ENCODE results near the gene SPTB.
"Not testable (repeated sequence)": the region's sequence is repeated elsewhere in the genome, so short reads cannot be mapped to it uniquely, and the experiment has no call there.

The SPTB gene

GRCh38 chr14:64807551-64807950 is 72.2 kb downstream of the SPTB start:
- peak overlapping the region; percentile 61 for H2AFZ ChIP-seq
- TF ChIP-seq CTCF (IDR thresholded peaks at IDR 0.05): no peak
- no peak overlapping the region for H3K4me2 ChIP-seq (ENCODE audit: low read length)
- H3K36me3 ChIP-seq (ENCODE audit: control insufficient read depth, insufficient read depth, low read length): no peaks in the 10 kb centered on the region
- no peak overlapping the region for H3K9ac ChIP-seq
- H3K4me1 ChIP-seq: peaks cover 27% of the 10 kb centered on the region
- H3K27ac ChIP-seq: peak overlapping the region; percentile 84
- no peak overlapping the region for H3K4me3 ChIP-seq (ENCODE audit: low read depth, low read length)
- peaks cover 3% of the 10 kb centered on the region for H3K79me2 ChIP-seq
- no peaks in the 10 kb centered on the region for H3K27me3 ChIP-seq (ENCODE audit: control insufficient read depth, insufficient read depth, low read length)
- H3K9me3 ChIP-seq (ENCODE audit: control insufficient read depth, low read length): no peaks in the 10 kb centered on the region

DNA sequence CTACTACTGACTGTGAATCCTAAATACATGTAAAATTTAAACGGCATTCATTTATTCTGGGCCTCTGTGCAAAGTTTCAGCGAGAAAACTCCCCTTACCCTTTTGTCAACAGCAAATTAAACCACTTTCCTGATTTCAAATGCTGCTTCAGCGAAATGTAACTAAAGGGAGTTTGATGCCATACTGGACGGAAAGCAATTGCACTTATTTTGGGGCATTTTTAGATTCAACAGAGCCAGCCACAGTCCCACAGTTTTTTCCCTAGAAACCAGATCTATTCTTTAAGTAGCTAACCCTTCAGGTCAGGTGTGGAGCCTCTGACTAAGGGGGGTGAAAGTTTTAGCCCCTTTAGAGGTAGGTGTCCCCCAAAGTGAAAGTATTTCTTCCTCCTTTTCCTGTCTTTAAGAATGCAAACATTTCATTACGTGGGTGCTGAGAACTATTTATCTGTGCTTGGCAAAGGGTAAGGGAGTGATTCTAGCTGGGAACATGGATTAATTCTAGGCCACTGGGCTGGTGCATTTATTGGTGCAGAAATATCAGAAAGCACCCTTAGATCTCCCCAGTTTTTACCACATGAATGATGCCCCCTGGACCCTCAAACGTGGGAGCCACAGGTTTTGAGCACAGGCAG is 72.7 kb downstream of the SPTB start:
- H3K36me3 ChIP-seq (ENCODE audit: control insufficient read depth, insufficient read depth, low read length): no peaks in the 10 kb centered on the region
- H2AFZ ChIP-seq: peak overlapping the region; percentile 61
- no peak for TF ChIP-seq CTCF (IDR thresholded peaks at IDR 0.05)
- H3K4me1 ChIP-seq: peaks cover 21% of the 10 kb centered on the region
- no peaks in the 10 kb centered on the region for H3K9me3 ChIP-seq (ENCODE audit: control insufficient read depth, low read length)
- H3K79me2 ChIP-seq: peaks cover 3% of the 10 kb centered on the region
- H3K4me3 ChIP-seq (ENCODE audit: low read depth, low read length): no peak overlapping the region
- H3K27me3 ChIP-seq (ENCODE audit: control insufficient read depth, insufficient read depth, low read length): no peaks in the 10 kb centered on the region
- H3K4me2 ChIP-seq (ENCODE audit: low read length): no peak overlapping the region
- peak overlapping the region; percentile 84 for H3K27ac ChIP-seq
- no peak overlapping the region for H3K9ac ChIP-seq

DNA sequence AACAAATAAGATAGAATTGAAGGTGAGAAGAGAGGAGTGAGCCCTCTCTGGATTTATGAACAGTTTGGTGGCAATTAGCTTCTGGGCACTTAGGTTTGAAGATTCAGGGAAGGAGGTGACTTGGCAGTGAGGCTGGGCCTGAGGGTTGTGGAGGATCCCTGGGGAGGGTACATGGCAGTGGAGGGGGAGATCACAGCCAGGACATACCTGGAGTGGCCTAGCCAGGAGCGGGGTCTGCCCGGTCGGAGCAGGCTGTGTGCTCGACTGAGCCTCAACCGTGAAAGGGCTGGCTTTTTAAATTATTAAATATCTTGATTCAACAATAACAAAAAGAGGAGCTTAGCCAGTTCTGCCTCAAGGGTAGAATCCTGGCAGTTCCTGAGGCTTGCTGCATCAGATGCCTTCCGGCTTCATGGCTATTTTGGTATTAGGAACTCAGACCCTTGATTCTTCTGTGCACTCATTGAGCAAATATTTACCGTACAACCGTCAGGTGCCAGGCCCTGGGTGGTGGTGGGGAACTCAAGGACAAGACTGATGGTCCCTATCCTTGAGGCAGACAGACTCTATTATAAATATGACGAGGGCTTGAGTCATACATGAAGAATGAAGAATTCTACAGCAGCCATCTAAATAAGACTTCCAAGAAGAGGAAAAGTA is 73.4 kb downstream of the SPTB start:
- no peak overlapping the region for H3K4me2 ChIP-seq (ENCODE audit: low read length)
- H3K9me3 ChIP-seq (ENCODE audit: control insufficient read depth, low read length): no peaks in the 10 kb centered on the region
- no peaks in the 10 kb centered on the region for H3K36me3 ChIP-seq (ENCODE audit: control insufficient read depth, insufficient read depth, low read length)
- H3K27ac ChIP-seq: peak overlapping the region; percentile 84
- H3K27me3 ChIP-seq (ENCODE audit: control insufficient read depth, insufficient read depth, low read length): no peaks in the 10 kb centered on the region
- H3K4me3 ChIP-seq (ENCODE audit: low read depth, low read length): no peak overlapping the region
- TF ChIP-seq CTCF (IDR thresholded peaks at IDR 0.05): no peak
- H2AFZ ChIP-seq: no peak overlapping the region
- peaks cover 3% of the 10 kb centered on the region for H3K79me2 ChIP-seq
- H3K9ac ChIP-seq: no peak overlapping the region
- peaks cover 17% of the 10 kb centered on the region for H3K4me1 ChIP-seq

DNA sequence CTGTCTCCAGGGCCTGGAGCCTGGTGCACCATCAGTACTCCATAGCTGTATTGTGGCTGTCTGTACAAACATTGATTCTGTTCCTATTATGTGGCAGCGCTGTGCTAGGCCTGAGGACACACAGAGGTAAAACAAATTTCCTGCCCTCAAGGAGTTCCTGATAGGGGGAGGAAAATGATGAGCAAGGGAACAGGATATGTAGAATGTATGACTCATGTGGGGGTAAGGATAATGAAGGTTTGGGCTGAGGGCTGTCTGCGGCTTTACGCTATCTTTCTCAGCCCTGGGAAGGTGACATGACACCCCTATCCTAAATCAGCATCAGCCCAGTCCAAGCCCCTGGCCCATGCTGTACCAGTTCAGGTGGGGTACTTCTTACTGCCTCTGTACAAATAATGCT is 74.1 kb downstream of the SPTB start:
- H3K27me3 ChIP-seq (ENCODE audit: control insufficient read depth, insufficient read depth, low read length); H3K4me3 ChIP-seq (ENCODE audit: low read depth, low read length); H3K36me3 ChIP-seq (ENCODE audit: control insufficient read depth, insufficient read depth, low read length); H2AFZ ChIP-seq; H3K4me2 ChIP-seq (ENCODE audit: low read length); H3K79me2 ChIP-seq; H3K9me3 ChIP-seq (ENCODE audit: control insufficient read depth, low read length); H3K9ac ChIP-seq; H3K27ac ChIP-seq: not testable (repeated sequence)
- peaks cover 15% of the 10 kb centered on the region for H3K4me1 ChIP-seq

DNA sequence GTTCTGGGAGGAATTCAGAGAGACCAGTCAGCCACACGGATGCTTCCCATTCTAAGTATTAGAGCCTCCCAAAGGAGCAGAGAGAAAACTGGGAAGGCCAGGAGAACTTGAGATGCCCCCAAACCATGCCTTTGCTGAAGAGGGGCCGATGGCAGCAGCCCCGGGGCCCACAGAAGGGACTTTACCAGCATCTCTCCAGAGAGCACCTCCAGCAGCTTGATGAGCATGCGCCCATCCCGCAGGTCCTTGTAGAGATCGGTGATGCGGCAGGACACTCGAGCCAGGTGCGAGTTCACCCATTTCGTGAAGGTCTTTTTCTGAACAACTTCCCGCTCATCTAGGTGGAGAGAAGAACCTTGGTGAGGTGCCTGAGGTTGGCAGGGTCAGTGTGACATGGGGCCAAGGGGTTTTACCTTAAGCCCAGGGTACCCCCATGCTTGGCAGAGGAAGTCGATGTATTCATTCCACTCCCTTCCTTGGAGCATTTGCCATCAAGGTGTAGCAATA is 74.9 kb downstream of the SPTB start:
- H3K4me1 ChIP-seq: peaks cover 15% of the 10 kb centered on the region
- H3K79me2 ChIP-seq: peaks cover 5% of the 10 kb centered on the region
- H2AFZ ChIP-seq: no peak overlapping the region
- no peaks in the 10 kb centered on the region for H3K36me3 ChIP-seq (ENCODE audit: control insufficient read depth, insufficient read depth, low read length)
- no peak overlapping the region for H3K4me3 ChIP-seq (ENCODE audit: low read depth, low read length)
- no peak overlapping the region for H3K27ac ChIP-seq
- no peak overlapping the region for H3K9ac ChIP-seq
- no peak for TF ChIP-seq CTCF (IDR thresholded peaks at IDR 0.05)
- no peaks in the 10 kb centered on the region for H3K27me3 ChIP-seq (ENCODE audit: control insufficient read depth, insufficient read depth, low read length)
- H3K4me2 ChIP-seq (ENCODE audit: low read length): no peak overlapping the region
- H3K9me3 ChIP-seq (ENCODE audit: control insufficient read depth, low read length): no peaks in the 10 kb centered on the region

Data from parathyroid adenoma (tissue), 2 donors.